K562 (cell line): ENCODE results near the gene TPGS1. TPM values are rescaled to one million over a fixed set of nuclear protein-coding genes. Genes with fewer than 3 reads are reported as not detected.

Experiments used
- DMBX1 ChIP-seq: fragments of 250-450 bp; sonication (Bioruptor Pico); IDR thresholded peaks from 2 replicates; pipeline ENCODE4 v1.8.0; 2022; ENCODE audit warnings: inconsistent platforms, mild to moderate bottlenecking, moderate library complexity, borderline replicate concordance
- ELF1 ChIP-seq: fragments of 200-800 bp; sonication (Bioruptor generic); IDR thresholded peaks from 2 replicates; pipeline ENCODE4 v1.6.1; 2016; ENCODE audit warnings: missing genetic modification characterization, missing compliant biosample characterization
- FOXJ3 ChIP-seq: sonication (generic); formaldehyde crosslinking; IDR thresholded peaks from 2 replicates; pipeline ENCODE4 v1.4.0; 2020; ENCODE audit warnings: mild to moderate bottlenecking, missing genetic modification reagents
- ILF3 ChIP-seq: fragments of 450-650 bp; IDR thresholded peaks from 2 replicates; pipeline ENCODE4 v1.6.1; 2018; ENCODE audit warnings: antibody characterized with exemption, mild to moderate bottlenecking, moderate library complexity, borderline replicate concordance
- JUN ChIP-seq, 2 experiments: sonication (generic) in 1 of 2; formaldehyde crosslinking in 1 of 2; IDR thresholded peaks; 2 replicates each; pipeline versions ENCODE4 v1.6.1 to v1.8.0; 2012 to 2022; ENCODE audit warnings: borderline replicate concordance in 2 of 2, mild to moderate bottlenecking in 2 of 2, improper control_type of control experiment in 1 of 2, low read depth in 1 of 2, low read length in 1 of 2, missing genetic modification reagents in 1 of 2
- KLF10 ChIP-seq: fragments of 250-450 bp; sonication (Bioruptor Pico); IDR thresholded peaks from 2 replicates; pipeline ENCODE4 v1.6.1; 2021; ENCODE audit warnings: matching md5 sums
- MIER1 ChIP-seq: fragments of 450-650 bp; IDR thresholded peaks from 2 replicates; pipeline ENCODE4 v1.6.1; 2016; ENCODE audit warnings: antibody characterized with exemption, mild to moderate bottlenecking, low read depth
- PHF8 ChIP-seq: fragments of 200-600 bp; sonication (generic); IDR thresholded peaks from 2 replicates; pipeline ENCODE4 v1.6.1; 2012; ENCODE audit warnings: mixed run types, mild to moderate bottlenecking, inconsistent platforms, low read length, moderate library complexity, borderline replicate concordance
- RBM14 ChIP-seq: fragments of 200-400 bp; formaldehyde crosslinking; IDR thresholded peaks from 2 replicates; pipeline ENCODE4 v1.6.1; 2018; ENCODE audit warnings: low read depth, mild to moderate bottlenecking, low read length, moderate library complexity, borderline replicate concordance; ENCODE audit not compliant: insufficient read depth
- RBM34 ChIP-seq: fragments of 200-400 bp; formaldehyde crosslinking; IDR thresholded peaks from 2 replicates; pipeline ENCODE4 v1.6.1; 2018; ENCODE audit warnings: low read length, borderline replicate concordance; ENCODE audit not compliant: insufficient read depth
- ZNF143 ChIP-seq: sonication (generic); formaldehyde crosslinking; IDR thresholded peaks from 2 replicates; pipeline ENCODE4 v1.9.0; 2022; ENCODE audit warnings: mild to moderate bottlenecking, missing genetic modification reagents
- ZNF436 ChIP-seq: fragments of 250-450, 450-650 bp; sonication (Bioruptor Pico); formaldehyde crosslinking; IDR thresholded peaks from 2 replicates; pipeline ENCODE4 v1.7.0; 2020; ENCODE audit warnings: mild to moderate bottlenecking
- ZNF830 ChIP-seq: fragments of 250-450 bp; sonication (Bioruptor Pico); IDR thresholded peaks from 2 replicates; pipeline ENCODE4 v1.5.0; 2021; ENCODE audit warnings: mild to moderate bottlenecking
- polyA plus RNA-seq, 8 experiments: library from polyadenylated mRNA; depleted of rRNA in 4 of 8; stranded (reverse) in 5 of 8; unstranded in 3 of 8; fragments of >200 nt; fragmentation: Nextera tagmentation in 2 of 8; fragmentation: Illumina TruSeq in 1 of 8; extraction: Ambion mirVana in 2 of 8; extraction: Trizol in 1 of 8; gene quantifications; 2 replicates each; pipeline versions ENCODE4 v1.2.1 to v1.2.3, GENCODE V29; 2011 to 2014; ENCODE audit warnings: inconsistent platforms in 1 of 8, missing spikeins in 1 of 8
- total RNA-seq, 7 experiments: library from RNA; depleted of rRNA in 6 of 7; stranded (reverse); fragments of >200 nt in 6 of 7; fragmentation: Illumina TruSeq in 2 of 7; extraction: Trizol in 2 of 7; gene quantifications; 2 replicates each; pipeline versions ENCODE4 v1.2.1 to v1.2.3, GENCODE V29; 2011 to 2021; ENCODE audit warnings: low replicate concordance in 1 of 7
- TF ChIP-seq, protein P1 (sequence below), 3 experiments: fragments of 200-800 bp in 1 of 3; fragments of 250-450 bp in 1 of 3; fragments of 450-650 bp in 1 of 3; sonication (Bioruptor Pico) in 1 of 3; sonication (Bioruptor generic) in 1 of 3; formaldehyde crosslinking in 1 of 3; IDR thresholded peaks; 2 replicates each; pipeline versions ENCODE4 v1.6.1 to v1.8.0; 2016 to 2022; ENCODE audit warnings: mild to moderate bottlenecking in 2 of 3, missing genetic modification characterization in 2 of 3, missing compliant biosample characterization in 1 of 3, moderate library complexity in 1 of 3
- TF ChIP-seq, protein P2 (sequence below), 2 experiments: fragments of 450-650 bp; IDR thresholded peaks; 2 replicates each; pipeline ENCODE4 v1.6.1; 2016
- TF ChIP-seq, protein P3 (sequence below): sonication (generic); formaldehyde crosslinking; IDR thresholded peaks from 2 replicates; pipeline ENCODE4 v1.8.1; 2022; ENCODE audit warnings: missing genetic modification reagents
- TF ChIP-seq, protein P4 (sequence below): sonication (generic); formaldehyde crosslinking; IDR thresholded peaks from 2 replicates; pipeline ENCODE4 v1.8.1; 2023; ENCODE audit warnings: mild to moderate bottlenecking, missing genetic modification reagents, moderate library complexity
- TF ChIP-seq, protein P5 (sequence below): conservative IDR thresholded peaks from 2 replicates; pipeline ENCODE4 v1.6.1; 2011; ENCODE audit warnings: low read depth, mild to moderate bottlenecking, low read length; ENCODE audit not compliant: control insufficient read depth

The TPGS1 gene
- total and polyA plus RNA-seq, 9 of the 15 experiments (the other 6 are each of a cell fraction or from before 2014, with no cell fraction given): 0.30 to 31.6 (median 1.2) TPM; not detected in 2

DNA sequence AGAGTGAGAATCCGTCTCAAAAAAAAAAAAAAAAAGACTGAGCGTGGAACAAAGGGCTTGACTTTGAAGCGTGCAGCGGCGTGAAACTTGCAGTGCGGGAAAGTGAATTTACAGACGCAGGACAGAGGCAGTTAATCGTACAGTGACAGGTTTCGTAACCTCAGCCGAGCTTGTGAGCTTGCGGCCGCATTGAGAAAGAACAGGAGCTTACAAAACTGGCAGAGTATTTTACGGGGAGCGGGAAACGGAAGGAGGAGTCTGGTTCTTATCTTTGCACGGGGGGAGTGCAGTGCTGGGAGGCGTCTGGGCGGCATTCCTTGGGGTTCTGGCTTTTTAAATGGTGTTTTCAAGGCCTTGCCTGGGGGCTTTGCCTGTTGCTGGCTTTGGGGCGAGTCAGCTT is 59.1 kb downstream of the TPGS1 start (continued):
- TF ChIP-seq, protein P1, sequence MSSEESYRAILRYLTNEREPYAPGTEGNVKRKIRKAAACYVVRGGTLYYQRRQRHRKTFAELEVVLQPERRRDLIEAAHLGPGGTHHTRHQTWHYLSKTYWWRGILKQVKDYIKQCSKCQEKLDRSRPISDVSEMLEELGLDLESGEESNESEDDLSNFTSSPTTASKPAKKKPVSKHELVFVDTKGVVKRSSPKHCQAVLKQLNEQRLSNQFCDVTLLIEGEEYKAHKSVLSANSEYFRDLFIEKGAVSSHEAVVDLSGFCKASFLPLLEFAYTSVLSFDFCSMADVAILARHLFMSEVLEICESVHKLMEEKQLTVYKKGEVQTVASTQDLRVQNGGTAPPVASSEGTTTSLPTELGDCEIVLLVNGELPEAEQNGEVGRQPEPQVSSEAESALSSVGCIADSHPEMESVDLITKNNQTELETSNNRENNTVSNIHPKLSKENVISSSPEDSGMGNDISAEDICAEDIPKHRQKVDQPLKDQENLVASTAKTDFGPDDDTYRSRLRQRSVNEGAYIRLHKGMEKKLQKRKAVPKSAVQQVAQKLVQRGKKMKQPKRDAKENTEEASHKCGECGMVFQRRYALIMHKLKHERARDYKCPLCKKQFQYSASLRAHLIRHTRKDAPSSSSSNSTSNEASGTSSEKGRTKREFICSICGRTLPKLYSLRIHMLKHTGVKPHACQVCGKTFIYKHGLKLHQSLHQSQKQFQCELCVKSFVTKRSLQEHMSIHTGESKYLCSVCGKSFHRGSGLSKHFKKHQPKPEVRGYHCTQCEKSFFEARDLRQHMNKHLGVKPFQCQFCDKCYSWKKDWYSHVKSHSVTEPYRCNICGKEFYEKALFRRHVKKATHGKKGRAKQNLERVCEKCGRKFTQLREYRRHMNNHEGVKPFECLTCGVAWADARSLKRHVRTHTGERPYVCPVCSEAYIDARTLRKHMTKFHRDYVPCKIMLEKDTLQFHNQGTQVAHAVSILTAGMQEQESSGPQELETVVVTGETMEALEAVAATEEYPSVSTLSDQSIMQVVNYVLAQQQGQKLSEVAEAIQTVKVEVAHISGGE (CRISPR knock-in tag; IDR thresholded peaks at IDR 0.05): no peak
- TF ChIP-seq FOXJ3 (CRISPR knock-in tag) (no peak), ZNF143 (CRISPR knock-in tag) (no peak), ZNF436 (CRISPR knock-in tag) (no peak), ZNF830 (no peak), JUN (IDR thresholded peaks at IDR 0.05; ENCODE audit: borderline replicate concordance, low read depth, low read length) (no peak), JUN (CRISPR knock-in tag; IDR thresholded peaks at IDR 0.05; ENCODE audit: borderline replicate concordance) (no peak), ILF3 (no peak), MIER1 (no peak), KLF10 (CRISPR knock-in tag) (no peak), RBM14 (no peak), PHF8 (no peak), RBM34 (no peak), ELF1 (tag) (peak; percentile 18; the same call in 1 of the 2 replicates), DMBX1 (CRISPR knock-in tag) (no peak)
- TF ChIP-seq, protein P2, sequence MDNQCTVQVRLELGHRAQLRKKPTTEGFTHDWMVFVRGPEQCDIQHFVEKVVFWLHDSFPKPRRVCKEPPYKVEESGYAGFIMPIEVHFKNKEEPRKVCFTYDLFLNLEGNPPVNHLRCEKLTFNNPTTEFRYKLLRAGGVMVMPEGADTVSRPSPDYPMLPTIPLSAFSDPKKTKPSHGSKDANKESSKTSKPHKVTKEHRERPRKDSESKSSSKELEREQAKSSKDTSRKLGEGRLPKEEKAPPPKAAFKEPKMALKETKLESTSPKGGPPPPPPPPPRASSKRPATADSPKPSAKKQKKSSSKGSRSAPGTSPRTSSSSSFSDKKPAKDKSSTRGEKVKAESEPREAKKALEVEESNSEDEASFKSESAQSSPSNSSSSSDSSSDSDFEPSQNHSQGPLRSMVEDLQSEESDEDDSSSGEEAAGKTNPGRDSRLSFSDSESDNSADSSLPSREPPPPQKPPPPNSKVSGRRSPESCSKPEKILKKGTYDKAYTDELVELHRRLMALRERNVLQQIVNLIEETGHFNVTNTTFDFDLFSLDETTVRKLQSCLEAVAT (IDR thresholded peaks at IDR 0.05): 0 out of 4 replicates have a peak, but pooled peaks of 1 of the 2 experiments have one; percentile 38
- TF ChIP-seq, protein P3, sequence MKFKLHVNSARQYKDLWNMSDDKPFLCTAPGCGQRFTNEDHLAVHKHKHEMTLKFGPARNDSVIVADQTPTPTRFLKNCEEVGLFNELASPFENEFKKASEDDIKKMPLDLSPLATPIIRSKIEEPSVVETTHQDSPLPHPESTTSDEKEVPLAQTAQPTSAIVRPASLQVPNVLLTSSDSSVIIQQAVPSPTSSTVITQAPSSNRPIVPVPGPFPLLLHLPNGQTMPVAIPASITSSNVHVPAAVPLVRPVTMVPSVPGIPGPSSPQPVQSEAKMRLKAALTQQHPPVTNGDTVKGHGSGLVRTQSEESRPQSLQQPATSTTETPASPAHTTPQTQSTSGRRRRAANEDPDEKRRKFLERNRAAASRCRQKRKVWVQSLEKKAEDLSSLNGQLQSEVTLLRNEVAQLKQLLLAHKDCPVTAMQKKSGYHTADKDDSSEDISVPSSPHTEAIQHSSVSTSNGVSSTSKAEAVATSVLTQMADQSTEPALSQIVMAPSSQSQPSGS (CRISPR knock-in tag): no peak
- TF ChIP-seq, protein P4, sequence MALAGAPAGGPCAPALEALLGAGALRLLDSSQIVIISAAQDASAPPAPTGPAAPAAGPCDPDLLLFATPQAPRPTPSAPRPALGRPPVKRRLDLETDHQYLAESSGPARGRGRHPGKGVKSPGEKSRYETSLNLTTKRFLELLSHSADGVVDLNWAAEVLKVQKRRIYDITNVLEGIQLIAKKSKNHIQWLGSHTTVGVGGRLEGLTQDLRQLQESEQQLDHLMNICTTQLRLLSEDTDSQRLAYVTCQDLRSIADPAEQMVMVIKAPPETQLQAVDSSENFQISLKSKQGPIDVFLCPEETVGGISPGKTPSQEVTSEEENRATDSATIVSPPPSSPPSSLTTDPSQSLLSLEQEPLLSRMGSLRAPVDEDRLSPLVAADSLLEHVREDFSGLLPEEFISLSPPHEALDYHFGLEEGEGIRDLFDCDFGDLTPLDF: no peak
- TF ChIP-seq, protein P5, sequence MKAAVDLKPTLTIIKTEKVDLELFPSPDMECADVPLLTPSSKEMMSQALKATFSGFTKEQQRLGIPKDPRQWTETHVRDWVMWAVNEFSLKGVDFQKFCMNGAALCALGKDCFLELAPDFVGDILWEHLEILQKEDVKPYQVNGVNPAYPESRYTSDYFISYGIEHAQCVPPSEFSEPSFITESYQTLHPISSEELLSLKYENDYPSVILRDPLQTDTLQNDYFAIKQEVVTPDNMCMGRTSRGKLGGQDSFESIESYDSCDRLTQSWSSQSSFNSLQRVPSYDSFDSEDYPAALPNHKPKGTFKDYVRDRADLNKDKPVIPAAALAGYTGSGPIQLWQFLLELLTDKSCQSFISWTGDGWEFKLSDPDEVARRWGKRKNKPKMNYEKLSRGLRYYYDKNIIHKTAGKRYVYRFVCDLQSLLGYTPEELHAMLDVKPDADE: no peak
